ENCODE measurements around the gene KNTC1. TPM values are rescaled to one million over a fixed set of nuclear protein-coding genes. Genes with fewer than 3 reads are reported as not detected.

Gene KNTC1
- total RNA-seq, 2 donors from 2014 or later = 86.7 to 115 TPM

- TF ChIP-seq, protein P1, sequence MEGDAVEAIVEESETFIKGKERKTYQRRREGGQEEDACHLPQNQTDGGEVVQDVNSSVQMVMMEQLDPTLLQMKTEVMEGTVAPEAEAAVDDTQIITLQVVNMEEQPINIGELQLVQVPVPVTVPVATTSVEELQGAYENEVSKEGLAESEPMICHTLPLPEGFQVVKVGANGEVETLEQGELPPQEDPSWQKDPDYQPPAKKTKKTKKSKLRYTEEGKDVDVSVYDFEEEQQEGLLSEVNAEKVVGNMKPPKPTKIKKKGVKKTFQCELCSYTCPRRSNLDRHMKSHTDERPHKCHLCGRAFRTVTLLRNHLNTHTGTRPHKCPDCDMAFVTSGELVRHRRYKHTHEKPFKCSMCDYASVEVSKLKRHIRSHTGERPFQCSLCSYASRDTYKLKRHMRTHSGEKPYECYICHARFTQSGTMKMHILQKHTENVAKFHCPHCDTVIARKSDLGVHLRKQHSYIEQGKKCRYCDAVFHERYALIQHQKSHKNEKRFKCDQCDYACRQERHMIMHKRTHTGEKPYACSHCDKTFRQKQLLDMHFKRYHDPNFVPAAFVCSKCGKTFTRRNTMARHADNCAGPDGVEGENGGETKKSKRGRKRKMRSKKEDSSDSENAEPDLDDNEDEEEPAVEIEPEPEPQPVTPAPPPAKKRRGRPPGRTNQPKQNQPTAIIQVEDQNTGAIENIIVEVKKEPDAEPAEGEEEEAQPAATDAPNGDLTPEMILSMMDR (conservative IDR thresholded peaks at IDR 0.05) = no peak
- Histone ChIP-seq H3K4me1 (ENCODE audit: control insufficient read depth, insufficient read depth, low read length) (no peaks in the 10 kb centered on the region), H3K4me3 (ENCODE audit: low read length) (no peak overlapping the region), H3K9ac (ENCODE audit: extremely low read depth, low read length, poor library complexity, severe bottlenecking) (no peak overlapping the region), H3K27ac (ENCODE audit: low read depth, low read length) (no peak overlapping the region), H3K9me3 (ENCODE audit: control insufficient read depth, low read length) (no peaks in the 10 kb centered on the region), H3K27me3 (ENCODE audit: control insufficient read depth, insufficient read depth, low read length, poor library complexity, severe bottlenecking) (no peaks in the 10 kb centered on the region), H3K36me3 (ENCODE audit: control insufficient read depth, insufficient read depth, low read length) (peaks cover 51% of the 10 kb centered on the region)
- H3K4me3 Mint-ChIP-seq = no peak overlapping the region
- H3K27ac Mint-ChIP-seq = no peak overlapping the region
- no peaks in the 10 kb centered on the region for H3K9me3 Mint-ChIP-seq
- WGBS, 2 experiments (ENCODE audit: insufficient coverage in 1 of 2, insufficient read length in 1 of 2) = 91 to 94% methylated on average over 6 to 7 of the region's 7 CpGs
- no peaks in the 10 kb centered on the region for H3K27me3 Mint-ChIP-seq (ENCODE audit: insufficient read depth)
- peaks cover 8% of the 10 kb centered on the region for H3K4me1 Mint-ChIP-seq
- DNase-seq = no peak
- peaks cover 28% of the 10 kb centered on the region for H3K36me3 Mint-ChIP-seq (ENCODE audit: low read depth)
Observed at GRCh38 chr12:122495258-122495657, 31.8 kb upstream of the KNTC1 start.

DNA sequence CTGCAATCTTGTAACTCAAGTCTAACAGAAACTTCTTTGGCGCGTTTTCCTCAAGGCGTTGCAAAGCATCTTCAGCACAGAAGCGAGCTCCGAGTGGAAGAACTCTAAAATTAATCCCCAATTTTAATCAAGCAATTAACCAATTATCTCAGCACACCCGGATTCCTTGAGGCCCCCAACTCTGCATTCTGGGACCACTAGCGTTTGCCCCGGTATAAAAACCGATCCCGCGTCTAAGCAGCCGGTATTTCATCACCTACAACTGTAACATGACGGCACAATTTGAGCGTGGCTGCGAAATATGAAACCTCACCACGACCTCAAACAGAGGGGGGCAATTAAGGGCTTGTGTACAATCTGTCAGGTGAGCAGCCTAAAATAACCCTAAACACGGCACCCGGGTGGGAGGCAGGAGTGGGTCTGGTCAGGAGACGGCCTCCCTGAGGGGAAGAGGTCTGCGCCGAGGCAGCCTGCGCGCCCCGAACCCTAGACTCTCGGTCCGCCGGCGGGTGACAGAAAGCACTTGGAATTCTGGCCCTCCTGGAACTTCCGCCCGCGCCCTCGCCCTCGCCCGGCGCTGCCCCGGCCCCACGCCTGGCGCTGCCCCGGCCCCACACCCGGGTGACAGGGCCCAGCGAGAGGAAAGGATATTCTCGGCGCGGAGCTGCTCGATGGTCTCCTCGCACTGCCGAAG, 26.9 kb upstream of the KNTC1 start:
- Mint-ChIP-seq H3K9me3 (no peaks in the 10 kb centered on the region), H3K27ac (peak overlapping the region; percentile 99), H3K4me3 (peak overlapping the region; percentile 93), H3K4me1 (peaks cover 11% of the 10 kb centered on the region), H3K27me3 (ENCODE audit: insufficient read depth) (no peaks in the 10 kb centered on the region), H3K36me3 (ENCODE audit: low read depth) (peaks cover 36% of the 10 kb centered on the region)
- peak overlapping the region; percentile 100 for H3K4me3 ChIP-seq (ENCODE audit: low read length)
- 0 to 1% methylated on average over 14 to 47 of the region's 47 CpGs for WGBS, 2 experiments (ENCODE audit: insufficient coverage in 1 of 2, insufficient read length in 1 of 2)
- H3K9ac ChIP-seq (ENCODE audit: extremely low read depth, low read length, poor library complexity, severe bottlenecking) = peak overlapping the region; percentile 97
- TF ChIP-seq, protein P1 (conservative IDR thresholded peaks at IDR 0.05) = no peak
- DNase-seq = peak; percentile 86
- H3K4me1 ChIP-seq (ENCODE audit: control insufficient read depth, insufficient read depth, low read length) = no peaks in the 10 kb centered on the region
- no peaks in the 10 kb centered on the region for H3K27me3 ChIP-seq (ENCODE audit: control insufficient read depth, insufficient read depth, low read length, poor library complexity, severe bottlenecking)
- H3K9me3 ChIP-seq (ENCODE audit: control insufficient read depth, low read length) = no peaks in the 10 kb centered on the region
- peaks cover 36% of the 10 kb centered on the region for H3K36me3 ChIP-seq (ENCODE audit: control insufficient read depth, insufficient read depth, low read length)
- H3K27ac ChIP-seq (ENCODE audit: low read depth, low read length) = peak overlapping the region; percentile 97

GRCh38 chr12:122500685-122501488, 26.2 kb upstream of the KNTC1 start, which contains the start of gene ZCCHC8:
Gene ZCCHC8 (minus strand): TSS chr12:122500932. CDS start chr12:122500840, 92 bp downstream.
- Histone ChIP-seq H3K27ac (ENCODE audit: low read depth, low read length) (peak within 1 kb of the TSS; percentile 97), H3K9me3 (ENCODE audit: control insufficient read depth, low read length) (no peaks in the 10 kb centered on the region), H3K4me1 (ENCODE audit: control insufficient read depth, insufficient read depth, low read length) (no peaks in the 10 kb centered on the region), H3K36me3 (ENCODE audit: control insufficient read depth, insufficient read depth, low read length) (peaks cover 40% of the 10 kb centered on the region), H3K27me3 (ENCODE audit: control insufficient read depth, insufficient read depth, low read length, poor library complexity, severe bottlenecking) (no peaks in the 10 kb centered on the region), H3K9ac (ENCODE audit: extremely low read depth, low read length, poor library complexity, severe bottlenecking) (peak within 1 kb of the TSS; percentile 97), H3K4me3 (ENCODE audit: low read length) (peak within 1 kb of the TSS; percentile 100)
- H3K4me1 Mint-ChIP-seq = peaks cover 11% of the 10 kb centered on the region
- H3K27ac Mint-ChIP-seq = peak within 1 kb of the TSS; percentile 99
- peaks cover 39% of the 10 kb centered on the region for H3K36me3 Mint-ChIP-seq (ENCODE audit: low read depth)
- H3K4me3 Mint-ChIP-seq = peak within 1 kb of the TSS; percentile 93
- H3K9me3 Mint-ChIP-seq = no peaks in the 10 kb centered on the region
- DNase-seq = peak; percentile 100
- 8 to 23% methylated on average over 17 to 52 of the region's 52 CpGs for WGBS, 2 experiments (ENCODE audit: insufficient coverage in 1 of 2, insufficient read length in 1 of 2)
- TF ChIP-seq, protein P1 (conservative IDR thresholded peaks at IDR 0.05) = no peak
- H3K27me3 Mint-ChIP-seq (ENCODE audit: insufficient read depth) = no peaks in the 10 kb centered on the region
